GM18507 (cell line): ENCODE data around the gene DEXI.
"Not testable (repeated sequence)": the region's sequence is repeated elsewhere in the genome, so short reads cannot be mapped to it uniquely, and the experiment has no call there.

Experiments used
- DNase-seq: peaks from one replicate; pipeline ENCODE4 v3.0.0; 2011; ENCODE audit warnings: low read depth; ENCODE audit not compliant: insufficient read length; ENCODE audit errors: extremely low spot score
- FAIRE-seq: peaks from 2 replicates; lab custom pipeline; 2011; peaks lifted over from hg19 to GRCh38; lab: Jason Lieb, UNC

The DEXI gene

GRCh38 chr16:10971560-10971961 lies 29.3 kb upstream of the DEXI start:
- FAIRE-seq (peak; percentile 80), DNase-seq (no peak)

DNA sequence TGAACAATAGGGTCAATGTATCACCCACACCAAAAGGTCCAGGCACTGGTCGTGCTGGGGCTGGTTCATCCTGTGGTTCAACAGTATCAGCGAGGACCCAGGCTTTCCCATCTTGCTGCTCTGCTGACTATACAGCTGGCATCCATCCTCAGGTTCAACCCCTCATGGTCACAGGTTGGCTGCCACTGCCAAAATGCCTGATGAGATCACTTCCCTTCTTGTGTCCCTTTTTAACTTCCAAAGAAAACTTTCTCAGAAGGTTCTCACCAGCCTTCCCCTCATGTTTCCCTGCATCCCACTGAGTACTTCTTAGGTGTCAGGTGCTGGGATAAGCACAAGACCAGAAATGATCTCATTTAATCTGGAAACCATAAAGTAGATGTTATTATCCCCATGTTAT lies 27.8 kb upstream of the DEXI start:
- FAIRE-seq (no peak), DNase-seq (no peak)

- FAIRE-seq = no peak
- DNase-seq = no peak
Measured at GRCh38 chr16:10969615-10970014, 27.3 kb upstream of the DEXI start.

GRCh38 chr16:10968498-10968897 lies 26.2 kb upstream of the DEXI start:
- no peak for DNase-seq
- no peak for FAIRE-seq

DNA sequence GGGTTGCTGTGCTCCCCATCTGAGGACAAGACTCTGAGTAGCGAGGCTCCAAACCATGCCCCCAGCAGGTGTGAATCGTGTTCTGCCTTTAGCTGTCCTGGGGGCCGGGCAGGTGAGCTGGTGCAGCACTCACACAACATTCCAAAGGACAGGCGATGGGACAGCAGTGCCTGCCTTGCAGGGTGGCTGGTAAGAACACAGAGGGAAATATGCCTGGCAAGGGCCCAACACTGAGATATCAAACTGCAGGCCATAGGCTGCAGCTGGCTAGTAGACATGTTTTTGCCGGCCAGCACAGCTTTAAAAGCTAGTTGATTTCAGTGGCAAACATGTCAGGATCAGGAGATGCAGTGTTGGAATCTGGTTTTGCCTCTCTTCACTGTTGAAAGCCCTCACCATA lies 25.7 kb upstream of the DEXI start:
- no peak for FAIRE-seq

GRCh38 chr16:10966559-10966958 lies 24.3 kb upstream of the DEXI start:
- peak; percentile 24 for FAIRE-seq
- not testable (repeated sequence) for DNase-seq

More for the DNA sequence above, 25.7 kb upstream of the DEXI start:
- no peak for DNase-seq

- no peak for DNase-seq
- FAIRE-seq = no peak
Measured at GRCh38 chr16:10966129-10966528, 23.9 kb upstream of the DEXI start.

DNA sequence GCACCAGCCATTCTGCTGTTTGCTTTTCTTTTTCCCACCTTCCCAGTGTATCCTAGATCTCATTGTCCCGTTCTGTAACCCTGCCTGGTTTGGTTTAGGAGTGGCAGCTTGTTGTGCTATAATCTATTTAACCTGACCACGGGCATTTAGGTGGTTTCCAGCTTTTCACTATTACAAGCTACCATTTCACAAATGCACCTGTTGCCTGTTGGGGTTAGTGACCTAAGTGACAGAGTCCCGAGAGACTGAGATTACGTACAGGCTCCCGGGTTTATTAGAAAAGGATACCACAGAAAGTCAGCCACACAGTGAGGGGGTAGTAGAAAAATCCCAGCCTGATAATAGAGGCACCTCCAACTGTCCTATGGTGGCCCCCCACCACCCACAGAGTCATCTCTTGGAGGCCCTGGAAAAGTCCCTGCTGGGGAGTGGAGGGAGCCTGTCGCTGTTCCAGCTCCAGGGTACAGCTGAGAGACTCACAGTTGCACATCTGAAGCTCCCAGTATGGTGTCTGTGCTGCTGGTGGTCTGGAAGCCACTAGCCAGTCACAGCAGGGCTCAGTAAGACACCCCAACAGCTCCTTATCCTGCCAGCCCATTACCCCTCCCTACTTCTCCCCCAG lies 23.3 kb upstream of the DEXI start:
- FAIRE-seq (peak; percentile 94), DNase-seq (peak; percentile 54)

GRCh38 chr16:10964891-10965326 lies 22.6 kb upstream of the DEXI start:
- DNase-seq (no peak), FAIRE-seq (peak; percentile 85)

DNA sequence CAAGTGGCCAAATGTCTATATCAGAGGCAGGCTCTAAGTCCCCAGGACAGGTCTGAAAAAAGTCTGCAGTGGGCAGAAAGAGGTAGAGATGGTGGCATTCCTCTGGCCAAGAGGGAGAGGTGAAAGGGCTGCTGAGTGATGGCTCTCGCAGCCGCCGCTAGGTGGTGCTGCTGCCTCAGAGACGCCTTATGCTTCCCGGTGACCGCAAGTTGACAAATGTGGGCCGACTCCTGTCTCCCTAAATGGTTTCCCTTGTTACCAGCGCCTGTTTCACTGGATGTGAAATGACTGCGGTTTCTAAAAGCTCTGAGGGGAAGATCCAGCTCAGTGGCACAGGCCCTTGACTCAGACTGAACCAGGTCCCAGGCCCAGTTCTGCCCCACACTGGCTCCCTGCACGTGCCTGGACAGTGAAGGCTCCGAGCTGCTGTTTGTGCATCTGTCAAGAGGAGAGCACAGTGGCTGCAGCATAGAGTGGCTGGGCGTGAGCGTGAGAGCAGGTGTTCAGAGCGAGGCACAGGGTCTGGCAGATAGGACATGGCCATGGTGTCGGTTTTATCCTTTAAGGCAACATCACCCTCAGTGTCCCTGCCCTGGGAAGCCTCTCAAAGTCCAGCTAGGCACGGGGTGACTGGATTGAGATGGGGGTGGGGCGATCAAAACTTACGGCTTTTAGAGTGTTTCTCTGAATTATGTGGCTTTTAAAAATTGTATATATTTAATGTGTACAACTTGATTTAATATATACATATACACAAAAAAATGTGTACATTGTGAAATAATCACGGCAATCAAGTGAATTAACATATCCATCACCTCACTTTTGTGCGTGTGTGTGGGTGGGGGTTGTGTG lies 22.0 kb upstream of the DEXI start:
- DNase-seq (peak; percentile 51), FAIRE-seq (peak; percentile 84)

DNA sequence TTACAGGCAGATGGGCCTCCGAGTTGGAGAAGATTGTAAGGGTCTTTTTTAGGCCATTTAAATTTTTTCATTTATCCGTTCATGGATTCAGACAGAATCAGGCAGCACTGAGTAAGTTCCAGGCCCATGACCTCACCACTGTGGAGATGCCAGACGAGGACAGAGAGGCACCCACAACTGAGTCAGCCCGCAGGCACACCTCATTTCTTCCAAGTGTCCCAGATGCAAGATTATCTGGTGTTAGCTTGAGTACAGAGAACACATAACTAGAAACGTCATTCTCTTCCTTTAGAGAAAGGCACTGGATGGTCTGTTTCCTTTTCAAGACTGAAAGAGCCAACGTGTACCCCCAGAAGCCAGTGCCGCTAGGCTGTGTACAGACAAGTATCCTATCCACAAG lies 19.0 kb upstream of the DEXI start:
- no peak for DNase-seq
- FAIRE-seq = no peak

- no peak for FAIRE-seq
- no peak for DNase-seq
Measured at GRCh38 chr16:10959161-10959560, 16.9 kb upstream of the DEXI start.

- DNase-seq = no peak
- FAIRE-seq = no peak
Measured at GRCh38 chr16:10957771-10958482, 15.7 kb upstream of the DEXI start.

- FAIRE-seq = no peak
Measured at GRCh38 chr16:10954903-10955302, 12.6 kb upstream of the DEXI start.

GRCh38 chr16:10951026-10951425 lies 8.8 kb upstream of the DEXI start:
- DNase-seq = no peak
- FAIRE-seq = no peak

More at GRCh38 chr16:10954903-10955302, 12.6 kb upstream of the DEXI start:
- no peak for DNase-seq

DNA sequence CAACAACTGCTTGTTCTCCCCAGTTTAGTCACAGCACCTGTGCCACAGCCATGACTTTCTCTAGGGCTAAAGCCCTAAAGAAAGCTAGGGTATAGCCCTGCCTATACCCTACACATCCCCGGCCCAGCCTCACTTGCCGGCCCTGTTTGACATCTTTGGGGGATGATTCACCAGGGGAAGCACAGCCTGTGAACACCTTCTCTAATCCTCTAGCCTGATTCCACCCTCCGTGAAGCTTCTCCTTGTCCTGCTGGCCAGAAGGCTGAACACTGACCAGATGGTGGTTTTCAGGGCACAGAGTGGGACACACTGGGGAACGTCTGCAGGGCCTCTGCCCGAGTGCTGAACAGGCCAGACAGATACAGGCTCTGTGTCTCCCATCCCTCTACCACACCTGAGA lies 8.1 kb upstream of the DEXI start:
- no peak for FAIRE-seq
- no peak for DNase-seq

- DNase-seq (peak; percentile 37), FAIRE-seq (peak; percentile 86)
Measured at GRCh38 chr16:10949424-10949970, 7.2 kb upstream of the DEXI start.

- no peak for FAIRE-seq
- DNase-seq = no peak
Measured at GRCh38 chr16:10947211-10947787, 5.0 kb upstream of the DEXI start.

DNA sequence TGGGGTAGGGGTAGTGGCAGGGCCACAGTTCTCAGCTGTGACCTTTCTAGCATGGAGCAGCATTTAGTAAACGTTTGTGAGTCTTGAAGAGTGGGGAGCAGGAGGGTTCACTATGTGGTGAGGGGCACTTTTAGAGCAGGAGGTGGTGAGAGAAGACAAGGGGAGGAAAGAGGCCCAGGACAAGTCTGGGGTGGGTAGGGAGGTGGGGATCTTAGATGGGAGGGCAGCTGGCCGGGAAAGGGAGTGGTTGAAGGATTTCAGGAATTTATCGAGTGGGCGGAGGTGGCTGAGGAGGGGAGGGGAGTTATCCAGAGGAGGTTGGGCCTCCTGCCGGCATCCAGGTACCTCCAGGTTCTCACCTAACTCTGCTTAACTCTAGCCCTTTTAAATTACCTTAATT lies 4.0 kb upstream of the DEXI start:
- DNase-seq (no peak), FAIRE-seq (no peak)
